Measurements from ENCODE around the gene SCRN2.

- TF ChIP-seq REST (IDR thresholded peaks at IDR 0.05; ENCODE audit: insufficient replicate concordance, low read depth): no peak
- no peak for TF ChIP-seq CTCF (IDR thresholded peaks at IDR 0.05; ENCODE audit: insufficient read depth, low read length)
- no peak for TF ChIP-seq SPI1 (IDR thresholded peaks at IDR 0.05; ENCODE audit: borderline replicate concordance, low read depth)
- no peak for TF ChIP-seq POLR2AphosphoS5 (IDR thresholded peaks at IDR 0.05; ENCODE audit: low read depth)
These were observed 39.8 kb downstream of the SCRN2 start for GRCh38 chr17:47801176-47801765.

Measured in HL-60 (cell line).